Endothelial cell of umbilical vein (primary cell): ENCODE data around the gene PIK3AP1. TPM values are rescaled to one million over a fixed set of nuclear protein-coding genes. Genes with fewer than 3 reads are reported as not detected.

Experiments used
- BruUV-seq: library from RNA; stranded (reverse); fragments of 400-500 nt; replicated peaks from 2 replicates; lab custom pipeline; 2021; lab: Mats Ljungman, UMichigan
- CTCF ChIA-PET: fragments of 300-600, 350-600 bp; sonication (Branson Sonifier 250); formaldehyde crosslinking; loops from one replicate; lab custom pipeline; 2021; ENCODE audit warnings: antibody characterized with exemption, inconsistent platforms; lab: Charles Lee
- POLR2A ChIA-PET: fragments of 300-600, 350-600 bp; sonication (Branson Sonifier 250); formaldehyde crosslinking; loops from one replicate; lab custom pipeline; 2021; ENCODE audit warnings: antibody characterized with exemption, inconsistent platforms; lab: Charles Lee
- DNase-seq: peaks from one replicate; pipeline ENCODE4 v3.0.0-alpha.2; 2011; ENCODE audit warnings: low read depth, low spot score
- FAIRE-seq: peaks from 2 replicates; lab custom pipeline; 2011; peaks lifted over from hg19 to GRCh38; lab: Jason Lieb, UNC
- H2AFZ ChIP-seq: 2 replicates; pipeline ENCODE4 v1.6.0; 2012; ENCODE audit warnings: low read depth, low read length, control low read depth, inconsistent platforms
- H3K27ac ChIP-seq: 2 replicates; pipeline ENCODE4 v1.5.1; 2011; ENCODE audit warnings: low read depth, mild to moderate bottlenecking, control low read depth, low read length, moderate library complexity; ENCODE audit not compliant: insufficient read depth
- H3K27me3 ChIP-seq, 2 experiments: 2 replicates each; pipeline versions ENCODE4 v1.6.0 to v1.6.1; 2011; ENCODE audit warnings: low read length in 2 of 2, mixed read lengths in 1 of 2; ENCODE audit not compliant: control insufficient read depth in 2 of 2, insufficient read depth in 2 of 2
- H3K36me3 ChIP-seq, 2 experiments: 2 replicates in 1 of 2; 3 replicates in 1 of 2; pipeline ENCODE4 v1.5.1; 2011; ENCODE audit warnings: low read length in 2 of 2, mild to moderate bottlenecking in 1 of 2, moderate library complexity in 1 of 2; ENCODE audit not compliant: control insufficient read depth in 2 of 2, insufficient read depth in 2 of 2; ENCODE audit errors: extremely low read depth in 1 of 2
- H3K4me1 ChIP-seq: 3 replicates; pipeline ENCODE4 v1.5.1; 2011; ENCODE audit warnings: mild to moderate bottlenecking, low read length; ENCODE audit not compliant: control insufficient read depth, insufficient read depth; ENCODE audit errors: extremely low read depth
- H3K4me2 ChIP-seq: 2 replicates; pipeline ENCODE4 v1.6.1; 2011; ENCODE audit warnings: low read length, control low read depth, mixed read lengths; ENCODE audit not compliant: insufficient read depth
- H3K4me3 ChIP-seq, 3 experiments: fragments of 200-600 bp in 1 of 3; sonication (generic), shearing (Covaris generic) in 1 of 3; replicated peaks in 1 of 3; 2 replicates each; pipeline ENCODE4 v1.5.1; 2011 to 2016; ENCODE audit warnings: control low read depth in 3 of 3, low read length in 3 of 3, mild to moderate bottlenecking in 2 of 3, inconsistent platforms in 1 of 3, low read depth in 1 of 3, moderate library complexity in 1 of 3; ENCODE audit not compliant: insufficient read depth in 1 of 3
- H3K79me2 ChIP-seq: 2 replicates; pipeline ENCODE4 v1.6.0; 2012; ENCODE audit warnings: low read length, inconsistent platforms; ENCODE audit not compliant: control insufficient read depth, insufficient read depth
- H3K9ac ChIP-seq: replicated peaks from 2 replicates; pipeline ENCODE3; 2011; ENCODE audit warnings: low read length, control low read depth; ENCODE audit not compliant: insufficient read depth; ENCODE audit errors: extremely low read depth
- H3K9me1 ChIP-seq: replicated peaks from 3 replicates; pipeline ENCODE4 v1.6.0; 2011; ENCODE audit warnings: mild to moderate bottlenecking, low read length; ENCODE audit not compliant: control insufficient read depth, insufficient read depth; ENCODE audit errors: extremely low read depth
- H3K9me3 ChIP-seq: replicated peaks from 2 replicates; pipeline ENCODE4 v1.5.1; 2012; ENCODE audit warnings: low read length, inconsistent platforms; ENCODE audit not compliant: control insufficient read depth, insufficient read depth
- H4K20me1 ChIP-seq: replicated peaks from 2 replicates; pipeline ENCODE3; 2011; ENCODE audit warnings: mild to moderate bottlenecking, low read length; ENCODE audit not compliant: control insufficient read depth, insufficient read depth; ENCODE audit errors: extremely low read depth
- EZH2 ChIP-seq: IDR thresholded peaks from 2 replicates; pipeline ENCODE4 v1.6.1; 2012; ENCODE audit warnings: borderline replicate concordance, low read depth, mild to moderate bottlenecking, moderate library complexity, low read length, inconsistent platforms; ENCODE audit not compliant: severe bottlenecking
- FOS ChIP-seq: IDR thresholded peaks from 2 replicates; pipeline ENCODE4 v1.6.1; 2011; ENCODE audit warnings: mild to moderate bottlenecking, low read length, moderate library complexity, borderline replicate concordance; ENCODE audit not compliant: insufficient read depth
- GATA2 ChIP-seq: IDR thresholded peaks from 2 replicates; pipeline ENCODE4 v1.7.0; 2011; ENCODE audit warnings: low read depth, mild to moderate bottlenecking, moderate library complexity, mixed read lengths, low read length; ENCODE audit not compliant: insufficient read length, insufficient read depth
- JUN ChIP-seq: IDR thresholded peaks from 2 replicates; pipeline ENCODE4 v1.6.1; 2011; ENCODE audit warnings: borderline replicate concordance, low read depth; ENCODE audit not compliant: insufficient read length, insufficient read depth
- MYC ChIP-seq: IDR thresholded peaks from one replicate; pipeline ENCODE4 v1.6.1; 2011; ENCODE audit warnings: mild to moderate bottlenecking, low read depth, low read length
- POLR2A ChIP-seq: IDR thresholded peaks from 2 replicates; pipeline ENCODE4 v1.6.1; 2012; ENCODE audit warnings: low read depth, mild to moderate bottlenecking, control low read depth, low read length
- POLR2AphosphoS5 ChIP-seq: IDR thresholded peaks from 2 replicates; pipeline ENCODE4 v1.6.1; 2012; ENCODE audit warnings: low read depth, mild to moderate bottlenecking, control low read depth, low read length, moderate library complexity; ENCODE audit not compliant: insufficient read depth
- dilution Hi-C: fragments of 300-500 bp; cut with MboI; formaldehyde crosslinking; loops from one replicate; pipeline ENCODE4 v1.15.0; 2019; ENCODE audit warnings: low sequenced_read_pairs; ENCODE audit not compliant: extremely low pct_ligation_motif_present
- intact Hi-C: fragments of 100-400 bp; cut with micrococcal nuclease; formaldehyde crosslinking; loops from one replicate; pipeline ENCODE4 v1.10.0; 2022
- polyA plus RNA-seq, 4 experiments: library from polyadenylated mRNA; depleted of rRNA in 3 of 4; stranded (reverse) in 3 of 4; unstranded in 1 of 4; fragments of >200 nt; gene quantifications; 2 replicates each; pipeline versions ENCODE4 v1.2.1 to v1.2.3, GENCODE V29; 2011 to 2012; ENCODE audit warnings: missing spikeins in 1 of 4
- total RNA-seq: library from RNA; stranded (reverse); gene quantifications from 2 replicates; pipeline ENCODE4 v1.2.3, GENCODE V29; 2021
- TF ChIP-seq, protein P1 (sequence below), 2 donors: IDR thresholded peaks; 1 replicate in 1 of 2; 2 replicates in 1 of 2; pipeline ENCODE4 v1.5.1; 2011; ENCODE audit warnings: low read length in 2 of 2, mild to moderate bottlenecking in 2 of 2, moderate library complexity in 2 of 2, control low read depth in 1 of 2, inconsistent platforms in 1 of 2, low read depth in 1 of 2; ENCODE audit not compliant: insufficient read depth in 1 of 2; ENCODE audit errors: extremely low read depth in 1 of 2
- TF ChIP-seq, protein P2 (sequence below): IDR thresholded peaks from 2 replicates; pipeline ENCODE4 v1.6.1; 2011; ENCODE audit not compliant: insufficient read depth, insufficient read length

PIK3AP1 gene
- total and polyA plus RNA-seq, 2 donors (not counting 3 experiments of a cell fraction or from before 2014, with no cell fraction given) = 0.04 TPM; not detected in 1

DNA sequence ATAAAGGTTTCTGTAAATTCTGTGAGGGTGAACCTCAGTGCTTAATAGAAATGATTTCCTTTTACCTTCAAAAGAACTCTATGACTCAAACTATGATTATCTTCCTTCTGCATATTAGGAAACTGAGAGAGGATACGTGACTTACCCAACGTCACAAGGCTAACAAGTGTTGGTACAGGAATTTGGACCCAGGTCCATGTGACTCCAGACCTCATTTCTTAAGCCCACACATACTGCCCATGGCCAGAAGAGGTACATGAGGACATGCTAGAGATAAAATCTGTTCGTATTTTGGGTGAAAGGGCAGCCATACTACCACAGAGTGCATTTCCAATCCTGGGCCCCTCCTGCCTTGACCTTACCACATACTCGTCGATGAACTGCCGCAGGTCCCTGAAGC is 72.0 kb downstream of the PIK3AP1 start:
- POLR2A ChIA-PET = no interaction called here
- no peaks in the 10 kb centered on the region for H3K9me1 ChIP-seq
- H3K4me3 ChIP-seq = no peak overlapping the region
- BruUV-seq = no TSS peak
- no peak for TF ChIP-seq POLR2AphosphoS5
- TF ChIP-seq GATA2 = no peak
- no peak for TF ChIP-seq FOS
- H3K27me3 ChIP-seq = no peaks in the 10 kb centered on the region
- no peaks in the 10 kb centered on the region for H3K79me2 ChIP-seq
- no peak for DNase-seq
- H3K4me1 ChIP-seq = no peaks in the 10 kb centered on the region
- FAIRE-seq = no peak
- no peaks in the 10 kb centered on the region for H3K36me3 ChIP-seq
- H2AFZ ChIP-seq = no peak overlapping the region
- H3K9me3 ChIP-seq = no peaks in the 10 kb centered on the region
- no peak overlapping the region for H3K9ac ChIP-seq
- dilution Hi-C loops = no loop called here
- H3K27ac ChIP-seq = no peak overlapping the region
- no peak overlapping the region for H3K4me2 ChIP-seq
- intact Hi-C loops = no loop called here
- no peaks in the 10 kb centered on the region for H4K20me1 ChIP-seq
- CTCF ChIA-PET = no interaction called here

DNA sequence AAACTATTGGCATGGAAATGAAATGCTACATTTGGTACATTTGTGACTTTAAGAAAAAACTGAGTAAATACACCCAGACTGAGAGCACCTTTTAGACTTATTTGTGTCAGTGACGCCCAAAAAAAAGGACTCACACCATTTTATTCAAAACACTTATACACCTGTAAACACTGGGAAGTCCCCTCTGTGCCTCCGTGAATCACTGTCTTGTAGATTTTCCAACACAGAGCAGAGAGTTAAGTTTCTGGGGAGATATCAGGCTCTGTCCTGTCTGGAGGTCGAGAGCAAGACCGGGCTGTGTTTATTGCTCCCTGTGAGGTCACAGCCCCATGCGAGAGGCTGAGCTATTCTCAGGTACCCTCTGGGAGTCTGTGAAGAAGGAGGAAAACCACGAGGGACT is 72.8 kb downstream of the PIK3AP1 start:
- H3K9me1 ChIP-seq = no peaks in the 10 kb centered on the region
- H3K4me3 ChIP-seq = no peak overlapping the region
- H3K79me2 ChIP-seq = no peaks in the 10 kb centered on the region
- TF ChIP-seq, protein P1, sequence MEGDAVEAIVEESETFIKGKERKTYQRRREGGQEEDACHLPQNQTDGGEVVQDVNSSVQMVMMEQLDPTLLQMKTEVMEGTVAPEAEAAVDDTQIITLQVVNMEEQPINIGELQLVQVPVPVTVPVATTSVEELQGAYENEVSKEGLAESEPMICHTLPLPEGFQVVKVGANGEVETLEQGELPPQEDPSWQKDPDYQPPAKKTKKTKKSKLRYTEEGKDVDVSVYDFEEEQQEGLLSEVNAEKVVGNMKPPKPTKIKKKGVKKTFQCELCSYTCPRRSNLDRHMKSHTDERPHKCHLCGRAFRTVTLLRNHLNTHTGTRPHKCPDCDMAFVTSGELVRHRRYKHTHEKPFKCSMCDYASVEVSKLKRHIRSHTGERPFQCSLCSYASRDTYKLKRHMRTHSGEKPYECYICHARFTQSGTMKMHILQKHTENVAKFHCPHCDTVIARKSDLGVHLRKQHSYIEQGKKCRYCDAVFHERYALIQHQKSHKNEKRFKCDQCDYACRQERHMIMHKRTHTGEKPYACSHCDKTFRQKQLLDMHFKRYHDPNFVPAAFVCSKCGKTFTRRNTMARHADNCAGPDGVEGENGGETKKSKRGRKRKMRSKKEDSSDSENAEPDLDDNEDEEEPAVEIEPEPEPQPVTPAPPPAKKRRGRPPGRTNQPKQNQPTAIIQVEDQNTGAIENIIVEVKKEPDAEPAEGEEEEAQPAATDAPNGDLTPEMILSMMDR (IDR thresholded peaks at IDR 0.05; ENCODE audit: extremely low read depth in 1 of 2, insufficient read depth in 1 of 2, low read depth in 1 of 2, low read length in 2 of 2) = no peak
- no peak for TF ChIP-seq POLR2AphosphoS5
- no peak for TF ChIP-seq MYC
- TF ChIP-seq FOS = no peak
- TF ChIP-seq, protein P2, sequence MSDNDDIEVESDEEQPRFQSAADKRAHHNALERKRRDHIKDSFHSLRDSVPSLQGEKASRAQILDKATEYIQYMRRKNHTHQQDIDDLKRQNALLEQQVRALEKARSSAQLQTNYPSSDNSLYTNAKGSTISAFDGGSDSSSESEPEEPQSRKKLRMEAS = no peak
- no peak for TF ChIP-seq JUN
- TF ChIP-seq EZH2 = no peak
- TF ChIP-seq GATA2 = no peak
- no peak for TF ChIP-seq POLR2A
- H2AFZ ChIP-seq = no peak overlapping the region
- BruUV-seq = no TSS peak
- no peaks in the 10 kb centered on the region for H4K20me1 ChIP-seq
- POLR2A ChIA-PET = no interaction called here
- DNase-seq (no peak), FAIRE-seq (no peak)
- CTCF ChIA-PET = no interaction called here
- intact Hi-C loops = no loop called here
- no peaks in the 10 kb centered on the region for H3K4me1 ChIP-seq
- H3K36me3 ChIP-seq = no peaks in the 10 kb centered on the region
- no peak overlapping the region for H3K27ac ChIP-seq
- no peaks in the 10 kb centered on the region for H3K27me3 ChIP-seq
- H3K9ac ChIP-seq = no peak overlapping the region
- no peaks in the 10 kb centered on the region for H3K9me3 ChIP-seq
- dilution Hi-C loops = no loop called here
- no peak overlapping the region for H3K4me2 ChIP-seq
